ENCODE measurements around the gene G0S2. TPM values are rescaled to one million over a fixed set of nuclear protein-coding genes. Genes with fewer than 3 reads are reported as not detected.

G0S2 gene
- polyA plus RNA-seq, 2 of the 4 experiments (the other 2 are of a cell fraction) = 1.1 to 3.0 TPM

GRCh38 chr1:209653915-209654351, 21.3 kb upstream of the G0S2 start:
- no peak for TF ChIP-seq ZSCAN20 (CRISPR knock-in tag; IDR thresholded peaks at IDR 0.05)
- TF ChIP-seq CBX8 (IDR thresholded peaks at IDR 0.05) = no peak
- no peak for TF ChIP-seq ESRRA (IDR thresholded peaks at IDR 0.05; ENCODE audit: borderline replicate concordance, low read length)
- TF ChIP-seq NPAS2 (CRISPR knock-in tag; IDR thresholded peaks at IDR 0.05; ENCODE audit: borderline replicate concordance) = no peak
- TF ChIP-seq CEBPB (IDR thresholded peaks at IDR 0.05) = peak in 1 of 2 experiments; percentile 63; a peak in 1 of 4 replicates
- no peak for TF ChIP-seq RARB (CRISPR knock-in tag; IDR thresholded peaks at IDR 0.05)
- 65% methylated on average over 7 of the region's 7 CpGs for WGBS (ENCODE audit: missing lambda C conversion rate)
- no peaks in the 10 kb centered on the region for H3K9me3 ChIP-seq
- peaks cover 61% of the 10 kb centered on the region for H3K4me1 ChIP-seq
- peak overlapping the region; percentile 39 to 81 for H3K27ac ChIP-seq
- DNase-seq (ENCODE audit: low read depth in 1 of 2, low spot score in 1 of 2) (no peak), ATAC-seq (no peak), FAIRE-seq (no peak)
- H3K4me2 ChIP-seq = peak overlapping the region; percentile 73
- no peak overlapping the region for H3K4me3 ChIP-seq
- CTCF ChIA-PET = interaction anchor here (1.0 to 4.2 kb wide), 7 partner anchors 11 to 159 kb away, joined by 3 to 20 read pairs (median 4); no protein-coding TSS in a partner anchor
- POLR2A ChIA-PET = no interaction called here

GRCh38 chr1:209655411-209656231, 19.6 kb upstream of the G0S2 start:
- ATAC-seq (no peak), DNase-seq (ENCODE audit: low read depth in 1 of 2, low spot score in 1 of 2) (no peak), FAIRE-seq (no peak)
- ChIA-PET CTCF (interaction anchor here (1.0 to 1.4 kb wide), 5 partner anchors 9 to 65 kb away, joined by 3 to 4 read pairs (median 3); no protein-coding TSS in a partner anchor), POLR2A (no interaction called here)
- peaks cover 50% of the 10 kb centered on the region for H3K4me1 ChIP-seq
- 61% methylated on average over 9 of the region's 9 CpGs for WGBS (ENCODE audit: missing lambda C conversion rate)
- H3K4me2 ChIP-seq = no peak overlapping the region
- H3K9me3 ChIP-seq = no peaks in the 10 kb centered on the region
- no peak for TF ChIP-seq NPAS2 (CRISPR knock-in tag; IDR thresholded peaks at IDR 0.05; ENCODE audit: borderline replicate concordance)
- no peak for TF ChIP-seq RCOR1 (IDR thresholded peaks at IDR 0.05; ENCODE audit: low read depth, low read length)
- no peak for TF ChIP-seq ELK1 (IDR thresholded peaks at IDR 0.05; ENCODE audit: low read depth, low read length)
- no peak overlapping the region for H3K4me3 ChIP-seq
- H3K27ac ChIP-seq = no peak overlapping the region; a peak in 1 of 6 replicates

GRCh38 chr1:209657140-209657879, 17.9 kb upstream of the G0S2 start:
- H3K27ac ChIP-seq = no peak overlapping the region
- POLR2A ChIA-PET = no interaction called here

More at GRCh38 chr1:209657140-209657879, 17.9 kb upstream of the G0S2 start:
- CTCF ChIA-PET = interaction anchor here (1.0 to 2.2 kb wide), 2 partner anchors 36 to 91 kb away, joined by 4 to 10 read pairs; no protein-coding TSS in a partner anchor
- FAIRE-seq = no peak
- Histone ChIP-seq H3K4me3 (no peak overlapping the region), H3K9me3 (no peaks in the 10 kb centered on the region), H3K4me1 (peaks cover 34% of the 10 kb centered on the region), H3K4me2 (no peak overlapping the region)
- WGBS (ENCODE audit: missing lambda C conversion rate) = 51% methylated on average over 9 of the region's 9 CpGs
- ATAC-seq = no peak
- TF ChIP-seq ELK1 (IDR thresholded peaks at IDR 0.05; ENCODE audit: low read depth, low read length) (no peak), TP53 (CRISPR knock-in tag; IDR thresholded peaks at IDR 0.05) (no peak), HMGXB4 (CRISPR knock-in tag; IDR thresholded peaks at IDR 0.05; ENCODE audit: borderline replicate concordance) (no peak), NPAS2 (CRISPR knock-in tag; IDR thresholded peaks at IDR 0.05; ENCODE audit: borderline replicate concordance) (no peak), HEYL (CRISPR knock-in tag; IDR thresholded peaks at IDR 0.05) (no peak), NFE2L2 (conservative IDR thresholded peaks at IDR 0.05; ENCODE audit: low read length) (no peak), CTCF (IDR thresholded peaks at IDR 0.05) (no peak)
- no peak for DNase-seq (ENCODE audit: low read depth in 1 of 2, low spot score in 1 of 2)

Data from A549 (cell line).